Peyer's patch (tissue), 4 donors: ENCODE data around the gene CRADD.

ENCODE experiments used
- CTCF ChIP-seq, 6 experiments: fragments of 450-650 bp in 4 of 6; fragments of 200-600 bp in 2 of 6; sonication (generic) in 1 of 6; IDR thresholded peaks; one replicate each; pipeline ENCODE4 v1.5.1; 2017 to 2019; ENCODE audit warnings: antibody characterized with exemption in 6 of 6, mild to moderate bottlenecking in 3 of 6, moderate library complexity in 1 of 6
- POLR2A ChIP-seq, 2 donors: fragments of 450-650 bp; IDR thresholded peaks; one replicate each; pipeline ENCODE4 v1.5.1; 2017; ENCODE audit warnings: antibody characterized with exemption in 2 of 2, mild to moderate bottlenecking in 2 of 2, moderate library complexity in 2 of 2

- no peak for TF ChIP-seq CTCF (IDR thresholded peaks at IDR 0.05)
- no peak for TF ChIP-seq POLR2A (IDR thresholded peaks at IDR 0.05)
These were observed 167.1 kb downstream of the CRADD start for GRCh38 chr12:93844164-93844784.
